CD4-positive, alpha-beta T cell treated with Interleukin-12 subunit alpha and Interleukin-12 subunit beta, for 1 hour (primary cell): Measurements from ENCODE around the gene CCDC33.

ENCODE experiments used
- DNase-seq: peaks from one replicate; pipeline ENCODE4 v3.0.0-alpha.2; 2020

CCDC33 gene

DNA sequence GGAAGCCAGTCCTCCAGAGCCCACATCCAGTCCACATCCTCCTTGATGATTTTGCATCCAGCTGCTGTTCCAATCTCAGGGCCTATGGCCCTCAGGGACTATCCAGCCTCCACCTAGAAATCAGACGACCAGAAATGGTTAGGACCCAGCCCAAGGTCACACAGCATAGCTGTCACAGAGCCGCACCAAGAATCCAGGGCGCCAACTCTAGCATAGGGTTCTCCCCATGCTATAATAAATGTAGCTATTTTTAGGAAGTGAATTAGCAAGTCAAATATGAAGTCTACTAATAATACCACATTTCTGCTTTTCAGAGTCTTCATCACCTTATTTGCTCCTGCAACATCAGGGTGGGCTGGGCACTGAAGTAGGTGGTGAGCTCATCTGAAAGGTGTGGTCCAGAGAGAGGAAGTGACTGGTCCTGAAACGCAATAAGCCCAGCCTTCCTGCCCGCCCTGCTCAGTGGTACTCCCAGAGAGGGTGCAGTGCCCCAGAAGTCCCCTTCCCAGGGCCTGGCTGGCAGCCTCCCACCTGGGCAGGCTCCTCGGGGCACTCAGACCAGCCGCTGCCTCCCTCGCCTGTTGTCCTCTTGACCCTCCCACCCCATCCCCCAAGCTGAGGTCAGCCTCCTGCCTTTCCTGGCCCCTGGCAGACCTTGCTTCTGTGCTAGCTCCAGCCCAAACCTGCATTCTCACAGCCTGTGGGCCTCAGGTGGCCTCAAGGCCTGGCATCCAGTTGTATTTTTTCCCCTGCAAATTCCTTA is 148.9 kb downstream of the CCDC33 start:
- peak; percentile 57 for DNase-seq

GRCh38 chr15:74385733-74386132 is 149.6 kb downstream of the CCDC33 start:
- no peak for DNase-seq
